Activated T-cell treated with anti-CD3 and anti-CD28 coated beads for 48 hours (primary cell): ENCODE data around the gene TMEM214.

Experiments
- DNase-seq: peaks from one replicate; pipeline ENCODE4 v3.0.0-alpha.2; 2020; ENCODE audit warnings: low read depth

Gene TMEM214

DNA sequence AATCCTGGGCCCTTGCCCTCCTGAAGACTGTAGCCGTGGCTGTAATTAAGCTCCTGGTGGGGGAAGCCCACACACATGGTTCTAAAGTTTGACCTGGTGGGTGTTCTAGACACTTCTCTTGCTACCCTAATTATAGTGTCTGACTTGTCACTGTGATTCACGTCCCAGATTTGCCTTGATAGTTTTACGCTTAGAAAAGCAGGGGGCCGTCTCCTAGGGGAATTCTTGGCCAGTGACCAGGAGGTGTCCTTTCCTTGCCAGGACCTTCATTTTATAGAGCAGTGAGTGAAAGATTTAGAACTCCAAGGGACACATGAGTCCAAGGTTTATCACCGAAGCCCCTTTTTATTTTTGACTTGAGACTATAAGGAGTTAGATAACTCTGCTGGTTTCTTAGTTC is 9.0 kb downstream of the TMEM214 start:
- DNase-seq = no peak

DNA sequence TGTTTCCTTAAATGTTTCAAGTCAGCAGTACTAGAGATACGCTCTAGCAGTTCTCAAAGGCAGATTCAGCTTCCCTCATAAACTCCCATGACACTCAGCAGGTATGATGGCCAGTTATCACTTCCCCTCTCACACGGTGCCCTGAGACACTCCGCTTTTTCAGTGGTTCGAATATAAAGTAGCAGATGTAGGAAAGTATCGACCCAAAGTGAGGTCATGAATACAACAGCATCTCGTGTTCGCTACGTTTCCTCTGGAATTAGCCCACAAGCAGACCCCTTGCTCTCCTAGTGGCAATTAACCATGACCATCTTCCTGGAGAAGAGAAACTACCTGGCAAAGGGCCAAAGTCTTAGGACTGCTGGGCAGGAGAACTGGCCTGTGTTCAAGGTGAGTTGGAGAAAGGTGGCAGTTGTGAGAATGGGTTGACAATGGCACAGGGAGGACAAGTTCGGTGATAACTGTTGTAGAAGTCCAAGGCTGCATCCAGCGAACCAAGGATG is 9.4 kb downstream of the TMEM214 start:
- DNase-seq = no peak

- no peak for DNase-seq
Observed at GRCh38 chr2:27042985-27043634, 10.3 kb downstream of the TMEM214 start.

DNA sequence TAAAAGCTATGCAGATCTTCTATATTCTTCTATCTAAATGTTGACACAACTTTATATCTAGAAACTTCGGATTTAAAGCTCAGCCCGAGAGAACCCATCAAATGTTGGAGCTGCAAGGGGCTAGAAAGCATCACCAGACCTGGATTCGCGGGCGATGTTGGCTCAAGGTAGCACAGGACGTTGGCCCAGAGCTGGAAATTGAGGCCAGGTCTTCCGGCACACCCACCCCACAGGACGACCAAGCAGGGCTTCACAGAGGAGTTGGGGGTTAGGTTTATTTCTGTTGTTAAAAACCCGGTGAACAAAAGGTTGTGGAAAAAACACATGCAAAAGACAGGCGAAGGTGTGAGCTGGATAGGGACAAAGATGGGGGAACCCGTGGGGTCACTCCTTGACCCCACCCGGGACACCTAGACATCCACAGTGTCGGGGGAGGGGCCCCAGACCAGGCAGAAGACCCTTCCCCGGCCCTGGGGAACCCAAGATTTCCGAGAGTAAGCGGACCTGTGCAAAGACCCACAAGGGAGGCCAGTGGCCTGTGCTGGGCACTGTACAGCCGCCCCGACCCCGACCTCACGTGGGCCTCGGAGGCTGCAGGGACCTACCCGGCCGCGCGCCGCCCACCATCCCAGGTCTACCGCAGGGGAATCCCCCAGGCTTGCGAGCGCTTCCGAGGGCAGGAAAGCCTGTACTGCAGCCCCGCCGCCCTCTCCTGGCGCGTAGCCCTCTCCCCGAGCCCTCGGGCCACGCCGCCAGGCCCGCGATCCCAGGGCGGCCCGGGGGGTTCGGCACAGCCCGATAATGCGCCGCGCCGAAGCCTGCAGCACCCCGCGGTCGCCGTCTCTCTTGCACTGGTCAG is 16.9 kb downstream of the TMEM214 start:
- DNase-seq = peak; percentile 74

- peak; percentile 84 for DNase-seq
Observed at GRCh38 chr2:27050281-27050995, 17.7 kb downstream of the TMEM214 start.

DNA sequence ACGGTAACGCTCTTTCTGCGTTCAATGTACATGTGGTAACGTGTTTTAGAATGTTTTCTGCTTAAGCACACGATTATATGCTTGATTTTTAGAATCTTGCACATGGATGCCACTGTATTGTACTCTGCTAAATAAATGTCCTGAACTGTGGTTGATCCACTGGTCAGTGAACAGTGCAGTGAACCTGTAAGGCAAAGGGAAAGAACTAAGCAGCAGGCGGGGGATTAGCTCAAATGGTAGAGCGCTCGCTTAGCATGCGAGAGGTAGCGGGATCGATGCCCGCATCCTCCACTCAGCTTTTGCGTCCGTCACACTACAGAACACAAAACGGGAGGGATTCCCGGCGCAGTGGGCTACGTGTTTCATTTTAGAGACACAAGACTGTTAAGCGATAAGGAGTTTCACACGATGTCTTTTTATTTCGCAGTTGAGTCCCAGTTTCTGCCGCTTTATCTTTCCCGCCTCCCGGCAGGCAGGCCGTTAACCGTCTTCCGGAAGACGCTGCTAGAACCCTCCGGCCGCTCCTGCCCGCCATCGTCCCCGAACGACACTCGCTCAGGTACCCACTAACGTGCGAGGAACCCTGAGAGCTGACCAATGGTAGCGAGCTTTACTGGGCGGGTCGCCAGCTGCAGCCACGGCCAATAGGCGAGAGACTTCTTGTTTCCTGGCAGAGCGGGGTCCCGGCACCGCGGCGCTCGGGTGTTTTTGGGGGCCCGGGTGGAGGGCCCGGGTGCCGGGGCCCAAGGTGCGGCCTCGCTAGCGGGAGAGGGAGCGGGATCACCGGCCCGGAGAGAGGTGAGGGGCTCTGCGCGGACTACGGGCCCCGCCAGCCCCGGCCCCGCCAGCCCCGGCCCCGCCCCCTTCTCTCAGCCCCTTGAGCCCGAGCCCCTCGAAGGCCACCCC is 18.5 kb downstream of the TMEM214 start, which contains the start of gene AGBL5:
TSS of gene AGBL5 (plus strand) at position 673 of the 906 bp plus-strand sequence. CDS start 1,291 bp downstream, outside the sequence.
- peak; percentile 92 for DNase-seq

GRCh38 chr2:27051902-27052645 is 19.3 kb downstream of the TMEM214 start:
- no peak for DNase-seq

DNA sequence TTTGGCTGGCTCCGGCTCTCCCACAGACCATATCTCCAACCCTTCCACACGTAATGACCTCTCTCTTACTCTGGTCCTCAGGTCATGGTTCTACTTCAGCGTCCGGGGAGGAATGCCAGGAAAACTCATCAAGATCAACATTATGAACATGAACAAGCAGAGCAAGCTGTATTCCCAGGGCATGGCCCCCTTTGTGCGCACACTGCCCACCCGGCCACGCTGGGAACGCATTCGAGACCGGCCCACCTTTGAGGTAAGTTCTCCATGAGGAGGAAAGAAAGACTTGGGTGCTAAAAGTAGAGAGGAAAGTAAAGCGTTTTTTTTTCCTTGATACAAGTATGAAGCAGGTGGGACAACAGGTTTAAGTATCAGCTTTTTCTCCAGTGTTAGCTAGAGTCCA is 20.6 kb downstream of the TMEM214 start:
- DNase-seq = no peak

- no peak for DNase-seq
Observed at GRCh38 chr2:27053776-27054175, 21.0 kb downstream of the TMEM214 start.

GRCh38 chr2:27054721-27055120 is 22.0 kb downstream of the TMEM214 start:
- no peak for DNase-seq

DNA sequence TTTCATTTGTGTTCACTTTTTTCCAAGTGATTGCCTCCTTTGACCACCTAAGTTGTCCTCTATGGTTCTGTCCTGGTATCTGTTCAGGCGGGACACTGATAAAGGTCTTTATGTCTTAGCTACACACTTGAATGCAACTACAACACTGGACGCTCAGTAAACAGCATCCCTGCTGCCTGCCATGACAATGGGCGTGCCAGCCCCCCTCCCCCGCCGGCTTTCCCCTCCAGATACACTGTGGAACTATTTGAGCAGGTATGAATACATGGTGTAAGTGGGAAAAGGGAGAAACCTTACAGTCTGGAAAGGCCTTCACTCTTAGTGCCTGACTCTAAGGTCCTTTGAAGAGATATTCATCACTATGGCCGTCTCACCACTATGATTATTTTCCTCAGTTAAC is 24.4 kb downstream of the TMEM214 start:
- DNase-seq = no peak

GRCh38 chr2:27058210-27058609 is 25.4 kb downstream of the TMEM214 start:
- no peak for DNase-seq

- DNase-seq = no peak
Observed at GRCh38 chr2:27059141-27059820, 26.5 kb downstream of the TMEM214 start.

DNA sequence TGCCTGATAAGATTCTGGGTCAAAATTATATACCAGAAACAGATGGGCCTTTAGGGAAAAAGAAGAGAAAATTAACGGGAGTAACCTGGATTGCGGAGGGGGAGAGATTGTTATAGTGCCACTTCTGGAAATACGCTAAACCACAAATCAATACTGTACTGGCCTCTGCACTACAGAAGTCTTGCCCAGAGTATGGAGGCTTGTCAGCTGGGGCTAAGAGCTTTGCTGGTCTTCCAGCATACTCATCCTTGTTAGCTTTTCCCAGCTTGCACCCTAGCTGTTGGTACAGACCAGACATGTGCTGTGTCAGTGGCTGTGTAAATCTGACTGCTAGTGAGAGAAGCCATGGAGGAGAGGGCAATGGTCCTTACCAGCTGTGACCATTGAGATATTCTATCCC is 27.6 kb downstream of the TMEM214 start:
- DNase-seq = no peak

GRCh38 chr2:27065128-27065527 is 32.4 kb downstream of the TMEM214 start:
- DNase-seq = no peak

DNA sequence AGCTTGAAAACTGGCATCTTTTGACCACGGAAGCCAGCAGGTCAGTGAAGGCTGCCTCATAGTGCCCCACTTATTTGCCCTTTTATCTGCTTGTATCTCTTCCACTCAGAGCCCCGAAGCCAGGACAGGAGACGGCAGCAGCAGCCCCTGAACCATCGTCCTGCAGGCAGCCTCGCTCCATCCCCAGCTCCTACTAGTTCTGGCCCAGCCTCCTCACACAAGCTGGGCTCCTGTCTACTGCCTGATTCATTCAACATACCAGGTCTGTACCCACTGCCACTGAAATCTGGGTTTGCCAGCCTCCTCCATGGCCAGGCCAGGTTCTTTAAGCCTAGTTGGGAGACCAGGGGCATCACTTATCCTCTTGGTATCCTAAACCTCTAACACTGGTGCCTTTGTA is 34.6 kb downstream of the TMEM214 start:
- no peak for DNase-seq

- no peak for DNase-seq
Observed at GRCh38 chr2:27069436-27069835, 36.7 kb downstream of the TMEM214 start.

GRCh38 chr2:27069961-27070618 is 37.3 kb downstream of the TMEM214 start:
- DNase-seq = no peak

DNA sequence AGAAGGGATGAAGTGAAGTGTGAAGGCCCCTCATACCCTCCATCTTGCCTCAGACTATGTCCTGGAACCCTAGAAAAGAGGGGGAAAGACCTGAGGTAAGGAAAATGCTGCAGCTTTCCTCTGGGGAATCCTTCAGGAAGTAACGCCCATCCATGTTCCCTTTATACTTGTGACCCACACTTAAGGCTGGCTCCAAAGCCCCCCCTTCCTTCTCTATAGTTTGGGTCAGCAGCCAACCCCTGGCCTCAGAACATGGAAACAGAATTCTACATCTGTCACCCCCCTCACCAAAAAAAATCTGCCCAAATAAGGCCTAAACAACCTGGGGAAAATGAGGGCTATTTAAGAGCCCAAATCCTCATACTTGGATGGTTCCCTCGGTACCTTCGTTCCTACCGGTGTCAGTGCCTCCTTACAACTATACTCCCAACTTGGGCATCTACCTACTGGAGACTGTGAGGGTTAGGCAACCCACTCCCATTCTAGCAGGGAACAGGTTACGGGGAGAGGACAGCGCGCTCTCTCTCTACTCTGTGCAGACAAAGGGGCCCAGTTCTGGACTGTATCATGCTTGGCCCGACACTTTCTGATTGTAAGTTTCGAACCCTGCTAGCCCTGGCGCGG is 38.0 kb downstream of the TMEM214 start:
- DNase-seq = no peak
